ENCODE measurements around the gene PSME2. TPM values are rescaled to one million over a fixed set of nuclear protein-coding genes. Genes with fewer than 3 reads are reported as not detected.

The PSME2 gene
- total RNA-seq, 1 donor from 2014 or later: 567 TPM

DNA sequence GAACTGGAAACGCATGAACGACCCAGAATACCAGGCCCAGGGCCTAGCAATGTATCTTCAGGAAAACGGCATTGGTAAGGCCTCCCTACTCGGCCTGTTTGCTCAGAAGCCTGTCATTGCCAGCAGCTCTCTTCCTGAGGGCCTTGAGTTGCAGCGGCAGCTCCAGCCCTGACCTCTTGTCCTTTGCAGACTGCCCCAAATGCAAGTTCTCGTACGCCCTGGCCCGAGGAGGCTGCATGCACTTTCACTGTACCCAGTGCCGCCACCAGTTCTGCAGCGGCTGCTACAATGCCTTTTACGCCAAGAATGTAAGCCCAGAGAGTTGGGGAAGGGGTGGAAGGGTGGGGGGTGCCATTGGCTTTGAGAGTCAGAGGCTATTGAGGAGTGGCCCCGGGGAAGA is 10.9 kb upstream of the PSME2 start:
- no peak overlapping the region for H3K4me3 Mint-ChIP-seq (ENCODE audit: low read depth)
- H3K36me3 Mint-ChIP-seq (ENCODE audit: low read depth): peaks cover 74% of the 10 kb centered on the region
- DNase-seq (ENCODE audit: low spot score): no peak
- H3K4me1 Mint-ChIP-seq (ENCODE audit: low read depth): peaks cover 21% of the 10 kb centered on the region
- H3K27me3 Mint-ChIP-seq (ENCODE audit: low read depth): no peaks in the 10 kb centered on the region
- no peaks in the 10 kb centered on the region for H3K9me3 Mint-ChIP-seq
- H3K27ac Mint-ChIP-seq: no peak overlapping the region
- intact Hi-C loops (cut with micrococcal nuclease): no loop called here

GRCh38 chr14:24156840-24157239 is 10.4 kb upstream of the PSME2 start:
- no peaks in the 10 kb centered on the region for H3K27me3 Mint-ChIP-seq (ENCODE audit: low read depth)
- no peaks in the 10 kb centered on the region for H3K9me3 Mint-ChIP-seq
- no peak for DNase-seq (ENCODE audit: low spot score)
- peaks cover 16% of the 10 kb centered on the region for H3K4me1 Mint-ChIP-seq (ENCODE audit: low read depth)
- no peak overlapping the region for H3K4me3 Mint-ChIP-seq (ENCODE audit: low read depth)
- intact Hi-C loops (cut with micrococcal nuclease): no loop called here
- no peak overlapping the region for H3K27ac Mint-ChIP-seq
- H3K36me3 Mint-ChIP-seq (ENCODE audit: low read depth): peaks cover 74% of the 10 kb centered on the region

GRCh38 chr14:24155100-24155499 is 8.7 kb upstream of the PSME2 start:
- Mint-ChIP-seq H3K4me1 (ENCODE audit: low read depth) (peaks cover 13% of the 10 kb centered on the region), H3K4me3 (ENCODE audit: low read depth) (no peak overlapping the region), H3K36me3 (ENCODE audit: low read depth) (peaks cover 76% of the 10 kb centered on the region), H3K9me3 (no peaks in the 10 kb centered on the region), H3K27ac (no peak overlapping the region), H3K27me3 (ENCODE audit: low read depth) (no peaks in the 10 kb centered on the region)
- intact Hi-C loops (cut with micrococcal nuclease): no loop called here
- no peak for DNase-seq (ENCODE audit: low spot score)

DNA sequence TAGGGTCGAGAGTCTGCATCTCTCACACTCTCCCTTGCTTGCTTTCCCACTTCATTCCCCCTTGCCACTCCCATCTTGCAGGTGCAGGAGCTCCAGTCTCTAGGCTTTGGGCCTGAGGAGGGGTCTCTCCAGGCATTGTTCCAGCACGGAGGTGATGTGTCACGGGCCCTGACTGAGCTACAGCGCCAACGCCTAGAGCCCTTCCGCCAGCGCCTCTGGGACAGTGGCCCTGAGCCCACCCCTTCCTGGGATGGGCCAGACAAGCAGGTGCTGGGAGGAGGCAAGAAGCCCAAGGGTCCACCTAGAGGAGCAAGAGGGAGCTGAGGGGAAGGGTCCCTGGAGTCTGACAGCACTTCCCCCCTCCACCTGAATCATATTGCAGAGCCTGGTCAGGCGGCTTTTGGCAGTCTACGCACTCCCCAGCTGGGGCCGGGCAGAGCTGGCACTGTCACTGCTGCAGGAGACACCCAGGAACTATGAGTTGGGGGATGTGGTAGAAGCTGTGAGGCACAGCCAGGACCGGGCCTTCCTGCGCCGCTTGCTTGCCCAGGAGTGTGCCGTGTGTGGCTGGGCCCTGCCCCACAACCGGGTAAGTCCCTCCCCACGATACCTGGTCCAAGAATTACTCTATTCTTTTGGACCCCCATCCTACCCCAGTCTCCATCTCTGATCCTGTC is 5.1 kb upstream of the PSME2 start:
- Mint-ChIP-seq H3K36me3 (ENCODE audit: low read depth) (peaks cover 73% of the 10 kb centered on the region), H3K27me3 (ENCODE audit: low read depth) (no peaks in the 10 kb centered on the region), H3K27ac (no peak overlapping the region), H3K9me3 (no peaks in the 10 kb centered on the region), H3K4me1 (ENCODE audit: low read depth) (peaks cover 19% of the 10 kb centered on the region), H3K4me3 (ENCODE audit: low read depth) (no peak overlapping the region)
- DNase-seq (ENCODE audit: low spot score): no peak
- intact Hi-C loops (cut with micrococcal nuclease): no loop called here

- Mint-ChIP-seq H3K27ac (no peak overlapping the region), H3K9me3 (no peaks in the 10 kb centered on the region)
- DNase-seq (ENCODE audit: low spot score): no peak
Observed at GRCh38 chr14:24150993-24151392, 4.6 kb upstream of the PSME2 start.

DNA sequence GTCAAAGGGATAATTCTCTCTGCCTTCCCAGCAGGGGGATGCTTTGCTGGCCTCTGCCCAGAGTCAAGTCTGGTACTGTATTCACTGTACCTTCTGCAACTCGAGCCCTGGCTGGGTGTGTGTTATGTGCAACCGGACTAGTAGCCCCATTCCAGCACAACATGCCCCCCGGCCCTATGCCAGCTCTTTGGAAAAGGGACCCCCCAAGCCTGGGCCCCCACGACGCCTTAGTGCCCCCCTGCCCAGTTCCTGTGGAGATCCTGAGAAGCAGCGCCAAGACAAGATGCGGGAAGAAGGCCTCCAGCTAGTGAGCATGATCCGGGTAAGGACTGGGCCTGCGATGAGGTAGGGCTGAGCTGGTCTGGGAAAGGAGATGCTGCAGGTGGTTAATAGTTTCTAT is 4.2 kb upstream of the PSME2 start:
- Mint-ChIP-seq H3K36me3 (ENCODE audit: low read depth) (peaks cover 73% of the 10 kb centered on the region), H3K9me3 (no peaks in the 10 kb centered on the region), H3K27ac (peak overlapping the region; percentile 28), H3K27me3 (ENCODE audit: low read depth) (no peaks in the 10 kb centered on the region), H3K4me1 (ENCODE audit: low read depth) (peaks cover 20% of the 10 kb centered on the region), H3K4me3 (ENCODE audit: low read depth) (peak overlapping the region; percentile 33)
- intact Hi-C loops (cut with micrococcal nuclease): no loop called here
- DNase-seq (ENCODE audit: low spot score): no peak

More at GRCh38 chr14:24150993-24151392, 4.6 kb upstream of the PSME2 start:
- intact Hi-C loops (cut with micrococcal nuclease): no loop called here
- Mint-ChIP-seq H3K36me3 (ENCODE audit: low read depth) (peaks cover 73% of the 10 kb centered on the region), H3K4me3 (ENCODE audit: low read depth) (no peak overlapping the region), H3K27me3 (ENCODE audit: low read depth) (no peaks in the 10 kb centered on the region), H3K4me1 (ENCODE audit: low read depth) (peaks cover 19% of the 10 kb centered on the region)

DNA sequence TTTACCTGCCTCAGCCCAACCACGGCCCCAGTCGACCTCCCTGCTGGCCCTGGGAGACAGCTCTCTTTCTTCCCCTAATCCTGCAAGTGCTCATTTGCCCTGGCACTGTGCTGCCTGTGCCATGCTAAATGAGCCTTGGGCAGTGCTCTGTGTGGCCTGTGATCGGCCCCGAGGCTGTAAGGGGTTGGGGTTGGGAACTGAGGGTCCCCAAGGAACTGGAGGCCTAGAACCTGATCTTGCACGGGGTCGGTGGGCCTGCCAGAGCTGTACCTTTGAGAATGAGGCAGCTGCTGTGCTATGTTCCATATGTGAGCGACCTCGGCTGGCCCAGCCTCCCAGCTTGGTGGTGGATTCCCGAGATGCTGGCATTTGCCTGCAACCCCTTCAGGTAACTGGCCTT is 3.7 kb upstream of the PSME2 start:
- Mint-ChIP-seq H3K4me1 (ENCODE audit: low read depth) (peaks cover 24% of the 10 kb centered on the region), H3K27me3 (ENCODE audit: low read depth) (no peaks in the 10 kb centered on the region), H3K36me3 (ENCODE audit: low read depth) (peaks cover 73% of the 10 kb centered on the region), H3K9me3 (no peaks in the 10 kb centered on the region), H3K4me3 (ENCODE audit: low read depth) (no peak overlapping the region), H3K27ac (no peak overlapping the region)
- intact Hi-C loops (cut with micrococcal nuclease): no loop called here
- DNase-seq (ENCODE audit: low spot score): no peak

GRCh38 chr14:24149302-24149969 is 3.0 kb upstream of the PSME2 start:
- Mint-ChIP-seq H3K27ac (no peak overlapping the region), H3K9me3 (no peaks in the 10 kb centered on the region), H3K36me3 (ENCODE audit: low read depth) (peaks cover 73% of the 10 kb centered on the region), H3K27me3 (ENCODE audit: low read depth) (no peaks in the 10 kb centered on the region), H3K4me1 (ENCODE audit: low read depth) (peaks cover 30% of the 10 kb centered on the region), H3K4me3 (ENCODE audit: low read depth) (peak overlapping the region; percentile 100)
- DNase-seq (ENCODE audit: low spot score): no peak
- intact Hi-C loops (cut with micrococcal nuclease): no loop called here

DNA sequence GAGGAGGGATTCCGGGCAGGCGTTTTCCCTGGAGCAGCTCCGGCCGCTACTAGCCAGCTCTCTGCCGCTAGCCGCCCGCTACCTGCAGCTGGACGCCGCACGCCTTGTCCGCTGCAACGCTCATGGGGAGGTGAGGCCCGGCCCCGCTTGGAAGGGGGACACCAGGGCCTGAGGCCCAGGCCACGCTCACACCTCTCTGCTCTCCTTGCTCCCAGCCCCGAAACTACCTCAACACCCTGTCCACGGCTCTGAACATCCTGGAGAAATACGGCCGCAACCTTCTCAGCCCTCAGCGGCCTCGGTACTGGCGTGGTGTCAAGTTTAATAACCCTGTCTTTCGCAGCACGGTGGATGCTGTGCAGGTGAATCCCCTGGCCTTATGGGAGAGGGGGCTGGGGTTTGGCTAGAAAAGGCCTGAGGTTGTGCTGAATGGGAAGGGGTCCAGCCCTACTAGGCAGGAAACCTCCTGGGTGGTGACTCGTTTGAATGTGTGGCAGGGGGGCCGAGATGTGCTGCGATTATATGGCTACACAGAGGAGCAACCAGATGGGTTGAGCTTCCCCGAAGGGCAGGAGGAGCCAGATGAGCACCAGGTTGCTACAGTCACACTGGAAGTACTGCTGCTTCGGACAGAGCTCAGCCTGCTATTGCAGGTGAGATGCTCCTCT is 1.5 kb upstream of the PSME2 start:
- Mint-ChIP-seq H3K4me1 (ENCODE audit: low read depth) (peaks cover 40% of the 10 kb centered on the region), H3K27ac (peak overlapping the region; percentile 69), H3K4me3 (ENCODE audit: low read depth) (peak overlapping the region; percentile 100), H3K9me3 (no peaks in the 10 kb centered on the region), H3K27me3 (ENCODE audit: low read depth) (no peaks in the 10 kb centered on the region), H3K36me3 (ENCODE audit: low read depth) (peaks cover 82% of the 10 kb centered on the region)
- intact Hi-C loops (cut with micrococcal nuclease): loop anchor here (1.0 to 2.0 kb wide), 4 partner anchors 12 to 41 kb away; partner anchors contain the start of genes DCAF11, IPO4, IRF9 and NRL
- no peak for DNase-seq (ENCODE audit: low spot score)

DNA sequence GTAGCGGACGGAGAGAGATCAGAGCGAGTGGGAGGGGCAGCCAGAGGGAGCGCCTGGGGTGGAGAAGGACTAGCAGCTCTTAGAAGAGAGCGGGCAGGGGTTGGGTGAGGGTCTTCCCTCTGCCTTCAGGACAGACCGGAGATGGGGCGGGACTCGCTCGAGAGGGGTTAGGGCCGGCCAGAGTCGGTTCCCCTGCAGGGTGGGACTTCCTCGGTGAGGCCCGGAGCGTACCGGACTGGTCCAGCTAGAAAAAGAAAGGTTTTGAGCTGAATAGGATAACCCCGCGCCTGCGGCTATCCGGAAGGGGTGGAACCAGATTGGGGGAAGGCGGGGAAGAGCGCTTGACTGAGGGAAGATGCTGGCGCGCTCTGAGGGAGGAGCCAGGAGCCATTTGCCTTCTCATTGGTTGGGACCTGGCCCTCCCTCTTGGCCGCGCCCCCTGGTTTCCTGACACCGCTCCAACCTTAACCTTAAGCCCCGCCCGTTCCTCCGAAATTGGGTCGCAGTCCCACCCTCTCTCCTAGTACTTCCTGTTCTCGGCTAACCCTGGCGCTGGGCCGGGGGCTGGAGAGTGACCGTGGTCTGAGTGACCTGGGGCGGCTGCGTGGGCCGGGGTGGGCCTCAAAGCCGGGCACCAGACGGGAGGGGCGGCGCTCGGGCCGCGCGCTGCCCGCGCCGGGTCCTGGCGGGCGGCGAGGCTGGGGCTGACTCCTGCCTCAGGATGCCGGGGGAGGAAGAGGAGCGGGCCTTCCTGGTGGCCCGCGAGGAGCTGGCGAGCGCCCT is 759 bp upstream of the PSME2 start, which contains the start of gene RNF31:
Gene RNF31, plus strand, starts transcription at position 521 of the 783 bp plus-strand sequence. Its CDS starts 201 bp downstream, at position 722.
- Mint-ChIP-seq H3K9me3 (no peaks in the 10 kb centered on the region), H3K27ac (peak within 1 kb of the TSS; percentile 100), H3K4me1 (ENCODE audit: low read depth) (peaks cover 43% of the 10 kb centered on the region), H3K36me3 (ENCODE audit: low read depth) (peaks cover 81% of the 10 kb centered on the region), H3K27me3 (ENCODE audit: low read depth) (no peaks in the 10 kb centered on the region), H3K4me3 (ENCODE audit: low read depth) (peak within 1 kb of the TSS; percentile 100)
- intact Hi-C loops (cut with micrococcal nuclease): loop anchor here (1.0 to 2.0 kb wide), 5 partner anchors 11 to 85 kb away; partner anchors contain the start of genes DCAF11, GMPR2, IPO4 and IRF9
- DNase-seq (ENCODE audit: low spot score): peak; percentile 97

DNA sequence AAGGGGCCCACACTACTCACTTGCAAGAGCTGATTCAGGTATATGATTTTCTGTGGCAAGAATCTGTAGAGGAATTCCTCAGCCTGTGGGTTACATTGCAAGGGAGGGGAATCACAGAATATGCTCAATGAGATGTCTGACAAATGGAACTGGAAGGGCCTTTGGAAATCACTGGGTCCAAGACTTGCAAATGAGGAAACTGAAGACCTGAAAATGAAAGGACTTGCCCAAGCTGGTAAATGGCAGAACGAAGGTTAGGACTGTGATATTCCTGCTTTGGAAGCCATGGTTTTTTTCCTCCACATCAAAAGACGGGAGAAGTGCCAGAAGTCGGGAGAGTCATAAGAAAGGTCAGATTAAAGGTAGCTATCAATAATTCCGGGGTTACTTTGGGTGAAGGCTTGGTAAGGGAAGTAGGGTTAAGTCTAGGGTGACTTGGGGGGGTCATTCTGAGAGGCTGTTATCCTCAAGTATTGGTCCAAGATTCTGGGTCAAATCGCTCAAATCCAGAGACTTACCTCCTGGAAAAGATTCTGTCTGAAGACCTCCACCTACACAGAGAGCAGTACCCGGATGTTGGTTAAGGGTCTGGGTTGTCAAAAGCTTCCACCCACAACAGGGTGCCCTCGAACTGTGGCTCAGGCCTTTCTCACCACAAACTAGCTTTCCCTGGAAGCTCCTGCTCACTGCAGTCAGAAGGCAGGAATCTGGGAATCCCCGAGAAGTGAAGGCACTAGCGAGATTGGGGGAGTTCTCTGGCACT is 539 bp downstream of the PSME2 start:
- H3K27ac Mint-ChIP-seq: peak overlapping the region; percentile 100
- peaks cover 74% of the 10 kb centered on the region for H3K36me3 Mint-ChIP-seq (ENCODE audit: low read depth)
- H3K4me1 Mint-ChIP-seq (ENCODE audit: low read depth): peaks cover 47% of the 10 kb centered on the region
- H3K4me3 Mint-ChIP-seq (ENCODE audit: low read depth): peak overlapping the region; percentile 100
- H3K9me3 Mint-ChIP-seq: no peaks in the 10 kb centered on the region
- H3K27me3 Mint-ChIP-seq (ENCODE audit: low read depth): no peaks in the 10 kb centered on the region
- DNase-seq (ENCODE audit: low spot score): no peak
- intact Hi-C loops (cut with micrococcal nuclease): loop anchor here (1.0 to 2.0 kb wide), 2 partner anchors 43 to 86 kb away; partner anchors contain the start of genes GMPR2, IPO4 and NEDD8

DNA sequence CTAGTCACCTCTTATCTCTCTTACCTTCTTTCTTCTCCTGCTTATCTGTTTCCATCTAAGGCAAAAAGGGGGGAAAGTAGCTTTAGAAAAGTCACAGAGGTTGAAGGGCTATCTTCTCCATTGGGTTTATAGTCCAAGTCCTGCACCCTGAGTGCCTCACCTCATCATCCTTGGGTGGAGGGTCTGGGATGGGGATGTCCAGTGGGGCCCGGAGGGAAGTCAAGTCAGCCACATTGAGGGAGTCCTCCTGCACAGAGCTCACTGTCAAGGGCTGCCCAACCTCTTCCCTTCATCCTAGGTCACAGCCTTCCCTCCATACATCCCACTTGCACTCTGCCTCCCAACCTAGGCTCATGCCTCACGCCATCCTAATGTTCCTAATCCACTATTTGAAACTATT is 1.2 kb downstream of the PSME2 start:
- Mint-ChIP-seq H3K4me1 (ENCODE audit: low read depth) (peaks cover 43% of the 10 kb centered on the region), H3K9me3 (no peaks in the 10 kb centered on the region), H3K36me3 (ENCODE audit: low read depth) (peaks cover 73% of the 10 kb centered on the region), H3K27ac (peak overlapping the region; percentile 100), H3K27me3 (ENCODE audit: low read depth) (no peaks in the 10 kb centered on the region), H3K4me3 (ENCODE audit: low read depth) (peak overlapping the region; percentile 100)
- intact Hi-C loops (cut with micrococcal nuclease): no loop called here
- no peak for DNase-seq (ENCODE audit: low spot score)

All from activated T-helper 2 cell treated with anti-CD3 and anti-CD28 coated beads, Interferon-gamma antibody, Interleukin-2, Interleukin-4, amounts not matched to agents 10 μg/mL and 5 μg/mL and 100 μg/mL, durations not matched to agents 14 hours and 24 hours and 36 hours (primary cell).